ENCODE data around the gene CLDN6. TPM values are rescaled to one million over a fixed set of nuclear protein-coding genes. Genes with fewer than 3 reads are reported as not detected.

The CLDN6 gene
- total RNA-seq, 1 donor: under 0.01 TPM

DNA sequence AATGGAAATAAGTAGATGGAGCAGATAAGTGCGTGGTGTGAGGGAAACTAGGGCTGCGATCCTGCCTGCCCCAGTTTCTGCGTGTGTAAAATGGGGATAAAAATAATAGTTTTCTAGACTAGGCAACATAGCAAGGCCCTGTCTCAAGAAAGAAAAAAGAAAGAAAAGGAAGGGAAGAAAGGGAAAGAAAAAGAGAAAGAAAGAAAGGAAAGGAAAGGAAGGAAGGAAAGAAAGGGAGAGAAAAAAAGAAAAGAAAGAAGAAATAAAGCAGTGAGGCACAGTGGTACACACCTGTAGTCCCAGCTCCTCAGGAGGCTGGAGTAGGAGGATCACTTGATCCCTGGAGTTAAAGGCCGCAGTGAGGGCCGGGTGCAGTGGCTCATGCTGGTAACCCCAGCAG lies 35.6 kb downstream of the CLDN6 start:
- TF ChIP-seq, protein P1, sequence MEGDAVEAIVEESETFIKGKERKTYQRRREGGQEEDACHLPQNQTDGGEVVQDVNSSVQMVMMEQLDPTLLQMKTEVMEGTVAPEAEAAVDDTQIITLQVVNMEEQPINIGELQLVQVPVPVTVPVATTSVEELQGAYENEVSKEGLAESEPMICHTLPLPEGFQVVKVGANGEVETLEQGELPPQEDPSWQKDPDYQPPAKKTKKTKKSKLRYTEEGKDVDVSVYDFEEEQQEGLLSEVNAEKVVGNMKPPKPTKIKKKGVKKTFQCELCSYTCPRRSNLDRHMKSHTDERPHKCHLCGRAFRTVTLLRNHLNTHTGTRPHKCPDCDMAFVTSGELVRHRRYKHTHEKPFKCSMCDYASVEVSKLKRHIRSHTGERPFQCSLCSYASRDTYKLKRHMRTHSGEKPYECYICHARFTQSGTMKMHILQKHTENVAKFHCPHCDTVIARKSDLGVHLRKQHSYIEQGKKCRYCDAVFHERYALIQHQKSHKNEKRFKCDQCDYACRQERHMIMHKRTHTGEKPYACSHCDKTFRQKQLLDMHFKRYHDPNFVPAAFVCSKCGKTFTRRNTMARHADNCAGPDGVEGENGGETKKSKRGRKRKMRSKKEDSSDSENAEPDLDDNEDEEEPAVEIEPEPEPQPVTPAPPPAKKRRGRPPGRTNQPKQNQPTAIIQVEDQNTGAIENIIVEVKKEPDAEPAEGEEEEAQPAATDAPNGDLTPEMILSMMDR (IDR thresholded peaks at IDR 0.05; ENCODE audit: extremely low read depth, low read depth, low read length): no peak
- H3K27me3 ChIP-seq (ENCODE audit: insufficient read depth, low read length): no peaks in the 10 kb centered on the region
- no peaks in the 10 kb centered on the region for H3K9me3 ChIP-seq (ENCODE audit: low read depth, low read length)
- no peaks in the 10 kb centered on the region for H4K20me1 ChIP-seq (ENCODE audit: insufficient read depth, low read length)
- no peak for DNase-seq (ENCODE audit: insufficient read length, low spot score, missing footprints)
- H3K4me3 ChIP-seq (ENCODE audit: insufficient read depth, low read length): no peak overlapping the region
- H2AFZ ChIP-seq (ENCODE audit: low read length): no peak overlapping the region
- peaks cover 8% of the 10 kb centered on the region for H3K79me2 ChIP-seq (ENCODE audit: insufficient read depth, low read length)
- H3K4me1 ChIP-seq (ENCODE audit: insufficient read depth, low read length): peaks cover 11% of the 10 kb centered on the region
- no peaks in the 10 kb centered on the region for H3K36me3 ChIP-seq (ENCODE audit: insufficient read depth, low read length)
- H3K27ac ChIP-seq (ENCODE audit: low read depth, low read length): no peak overlapping the region
- no peak overlapping the region for H3K4me2 ChIP-seq (ENCODE audit: insufficient read depth, low read length)

DNA sequence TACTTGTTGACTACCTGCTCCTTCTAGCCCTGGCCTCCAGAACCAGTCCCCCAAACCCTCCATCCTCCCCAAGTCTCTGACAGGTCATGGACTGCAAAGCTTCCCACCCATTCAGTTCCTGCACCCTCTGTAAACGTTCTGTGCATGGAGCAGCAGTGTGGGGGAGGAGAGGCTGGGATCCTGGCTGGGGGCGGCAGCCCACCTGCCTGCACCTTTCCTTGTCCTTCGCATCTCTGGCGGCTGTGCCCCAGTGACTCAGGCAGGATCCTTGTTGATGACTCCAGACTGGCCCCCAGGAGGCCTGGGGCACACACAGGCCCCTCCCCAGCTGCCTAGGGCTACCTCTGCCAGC lies 36.1 kb downstream of the CLDN6 start:
- H3K36me3 ChIP-seq (ENCODE audit: insufficient read depth, low read length): no peaks in the 10 kb centered on the region
- peaks cover 11% of the 10 kb centered on the region for H3K4me1 ChIP-seq (ENCODE audit: insufficient read depth, low read length)
- no peaks in the 10 kb centered on the region for H3K9me3 ChIP-seq (ENCODE audit: low read depth, low read length)
- no peak overlapping the region for H2AFZ ChIP-seq (ENCODE audit: low read length)
- no peak overlapping the region for H3K4me3 ChIP-seq (ENCODE audit: insufficient read depth, low read length)
- H3K27me3 ChIP-seq (ENCODE audit: insufficient read depth, low read length): no peaks in the 10 kb centered on the region
- TF ChIP-seq, protein P1 (IDR thresholded peaks at IDR 0.05; ENCODE audit: extremely low read depth, low read depth, low read length): no peak
- H3K27ac ChIP-seq (ENCODE audit: low read depth, low read length): no peak overlapping the region
- H4K20me1 ChIP-seq (ENCODE audit: insufficient read depth, low read length): no peaks in the 10 kb centered on the region
- H3K4me2 ChIP-seq (ENCODE audit: insufficient read depth, low read length): no peak overlapping the region
- H3K79me2 ChIP-seq (ENCODE audit: insufficient read depth, low read length): peaks cover 8% of the 10 kb centered on the region
- DNase-seq (ENCODE audit: insufficient read length, low spot score, missing footprints): no peak

DNA sequence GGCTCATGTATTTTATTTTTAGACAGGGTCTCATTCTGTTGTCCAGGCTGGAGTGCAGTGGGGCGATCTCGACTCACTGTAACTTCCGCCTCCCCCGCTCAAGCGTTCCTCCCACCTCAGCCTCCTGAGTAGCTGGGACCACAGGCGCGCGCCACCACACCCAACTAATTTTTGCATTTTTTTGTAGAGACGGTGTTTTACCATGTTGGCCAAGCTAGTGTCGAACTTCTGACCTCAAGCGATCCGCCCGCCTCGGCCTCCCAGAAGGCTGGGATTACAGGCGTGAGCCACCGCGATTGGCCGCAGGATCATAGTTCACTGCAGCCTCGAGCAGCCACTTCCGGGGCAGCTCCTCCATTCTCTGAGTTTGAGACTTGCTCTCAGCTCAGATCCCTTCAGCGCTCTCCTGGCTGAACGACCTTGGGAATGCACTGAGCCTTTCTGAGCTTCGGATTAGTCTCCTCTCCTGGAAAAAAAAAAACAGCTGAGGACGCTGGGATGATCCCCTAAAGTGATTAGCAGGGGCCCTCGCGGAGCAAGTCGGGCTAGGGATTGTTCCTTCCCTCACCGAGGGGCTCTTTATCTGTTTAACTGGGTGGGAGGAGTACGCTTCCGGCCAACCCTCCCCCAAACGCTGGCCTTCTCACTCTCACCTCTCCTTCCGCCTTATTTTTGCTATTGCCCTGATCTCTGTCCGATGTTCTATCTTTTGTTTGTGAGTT lies 36.6 kb downstream of the CLDN6 start:
- H3K36me3 ChIP-seq (ENCODE audit: insufficient read depth, low read length): no peaks in the 10 kb centered on the region
- peak overlapping the region; percentile 91 for H3K27ac ChIP-seq (ENCODE audit: low read depth, low read length)
- peaks cover 8% of the 10 kb centered on the region for H3K79me2 ChIP-seq (ENCODE audit: insufficient read depth, low read length)
- TF ChIP-seq, protein P1 (IDR thresholded peaks at IDR 0.05; ENCODE audit: extremely low read depth, low read depth, low read length): no peak
- peaks cover 11% of the 10 kb centered on the region for H3K4me1 ChIP-seq (ENCODE audit: insufficient read depth, low read length)
- peak overlapping the region; percentile 84 for H3K4me2 ChIP-seq (ENCODE audit: insufficient read depth, low read length)
- no peaks in the 10 kb centered on the region for H3K9me3 ChIP-seq (ENCODE audit: low read depth, low read length)
- no peak overlapping the region for H2AFZ ChIP-seq (ENCODE audit: low read length)
- H4K20me1 ChIP-seq (ENCODE audit: insufficient read depth, low read length): no peaks in the 10 kb centered on the region
- H3K4me3 ChIP-seq (ENCODE audit: insufficient read depth, low read length): peak overlapping the region; percentile 88
- DNase-seq (ENCODE audit: insufficient read length, low spot score, missing footprints): no peak
- H3K27me3 ChIP-seq (ENCODE audit: insufficient read depth, low read length): no peaks in the 10 kb centered on the region

DNA sequence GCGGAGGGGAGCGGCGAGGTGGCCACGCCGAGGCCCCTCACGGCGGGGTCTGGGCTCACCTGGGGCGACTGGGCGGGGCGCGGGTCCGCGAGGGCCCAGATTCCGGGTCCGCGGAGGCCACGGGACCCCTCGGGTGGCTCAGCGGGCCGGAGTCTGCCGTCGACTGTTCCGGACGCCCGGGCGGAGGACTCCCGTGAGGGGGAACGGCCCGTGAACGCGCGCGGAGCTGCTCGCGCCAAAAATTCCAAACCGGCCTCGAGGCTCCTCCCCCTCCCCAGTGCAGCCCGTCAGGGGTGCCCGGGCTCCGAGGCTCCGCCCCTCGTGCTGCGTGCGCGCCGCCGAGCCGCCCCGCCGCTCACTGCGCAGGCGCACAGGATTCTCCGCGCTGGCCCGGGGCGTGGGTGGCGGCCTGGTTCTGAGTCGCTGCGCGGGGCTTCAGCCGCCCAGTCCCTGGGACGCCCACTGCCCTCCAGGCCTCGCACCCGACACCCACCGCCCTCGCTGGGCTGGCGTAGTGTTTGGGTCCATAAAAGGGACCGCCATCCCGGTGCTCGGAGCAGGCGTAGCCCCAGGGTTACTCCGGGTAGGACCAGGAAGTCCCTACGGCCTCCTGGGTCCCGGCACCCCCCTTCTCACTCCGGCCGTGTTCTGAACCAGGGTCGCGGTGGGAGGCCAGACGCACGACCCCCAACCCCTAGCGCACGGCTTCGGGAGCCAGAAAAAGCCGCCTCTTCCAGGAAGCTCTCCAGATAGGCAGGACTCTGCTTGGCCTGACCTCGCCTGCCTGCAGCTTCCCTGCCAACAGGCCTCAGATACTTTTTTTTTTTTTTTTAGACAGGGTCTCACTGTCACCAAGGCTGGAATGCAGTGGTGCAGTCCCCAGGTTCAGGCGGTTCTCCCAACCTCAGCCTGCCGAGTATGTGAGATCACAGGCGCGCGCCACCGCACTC lies 37.5 kb downstream of the CLDN6 start, which contains the start of gene PKMYT1:
PKMYT1 (minus strand) TSS at position 220 of the 950 bp plus-strand sequence. CDS start 789 bp downstream, outside the sequence.
- DNase-seq (ENCODE audit: insufficient read length, low spot score, missing footprints): peak; percentile 100
- no peaks in the 10 kb centered on the region for H3K27me3 ChIP-seq (ENCODE audit: insufficient read depth, low read length)

More for the DNA sequence above, 37.5 kb downstream of the CLDN6 start, which contains the start of gene PKMYT1:
- TF ChIP-seq, protein P1 (IDR thresholded peaks at IDR 0.05; ENCODE audit: extremely low read depth, low read depth, low read length): no peak
- Histone ChIP-seq H2AFZ (ENCODE audit: low read length) (peak within 1 kb of the TSS; percentile 98), H3K4me1 (ENCODE audit: insufficient read depth, low read length) (peaks cover 11% of the 10 kb centered on the region), H3K4me3 (ENCODE audit: insufficient read depth, low read length) (peak within 1 kb of the TSS; percentile 88), H3K27ac (ENCODE audit: low read depth, low read length) (peak within 1 kb of the TSS; percentile 91), H4K20me1 (ENCODE audit: insufficient read depth, low read length) (no peaks in the 10 kb centered on the region), H3K36me3 (ENCODE audit: insufficient read depth, low read length) (no peaks in the 10 kb centered on the region), H3K79me2 (ENCODE audit: insufficient read depth, low read length) (peaks cover 8% of the 10 kb centered on the region), H3K9me3 (ENCODE audit: low read depth, low read length) (no peaks in the 10 kb centered on the region), H3K4me2 (ENCODE audit: insufficient read depth, low read length) (peak within 1 kb of the TSS; percentile 84)
